SKM-1 (cell line): ENCODE results near the gene KAZN.

Experiments used
- DNase-seq: peaks from one replicate; lab custom pipeline; 2025; ENCODE audit not compliant: unreplicated experiment; lab: John Stamatoyannopoulos, UW

KAZN gene

DNA sequence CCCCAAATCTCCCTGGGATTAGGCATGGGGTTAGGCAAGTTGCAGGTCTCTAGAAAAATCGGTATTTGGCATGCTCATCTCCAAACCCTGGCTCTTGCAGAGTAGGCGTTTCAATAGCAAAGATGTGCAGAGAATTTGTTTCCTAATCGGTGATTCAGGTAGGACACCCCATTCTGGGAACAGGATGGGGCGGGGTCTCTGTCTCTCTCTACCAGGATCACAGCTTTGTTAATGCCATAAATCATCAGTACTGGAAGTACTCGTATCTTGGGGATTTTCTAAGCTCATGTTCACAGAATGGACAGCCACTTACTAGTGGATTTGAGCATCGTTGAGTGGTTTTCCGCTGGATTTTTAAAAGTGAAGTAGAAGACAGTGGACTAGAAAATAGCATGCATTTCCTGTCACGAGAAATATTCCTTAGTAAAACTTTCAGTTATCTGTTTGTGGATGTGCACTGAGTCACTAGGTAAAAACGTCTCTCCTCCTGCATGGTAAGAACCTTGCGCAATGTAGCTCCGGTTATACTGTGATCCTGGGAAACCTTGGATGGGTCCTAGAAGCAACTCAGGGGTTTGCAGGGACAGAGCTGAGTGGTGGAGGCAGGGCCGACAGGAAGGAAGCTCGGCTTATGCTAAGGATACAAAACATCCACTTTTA is 560.2 kb downstream of the KAZN start:
- no peak for DNase-seq

DNA sequence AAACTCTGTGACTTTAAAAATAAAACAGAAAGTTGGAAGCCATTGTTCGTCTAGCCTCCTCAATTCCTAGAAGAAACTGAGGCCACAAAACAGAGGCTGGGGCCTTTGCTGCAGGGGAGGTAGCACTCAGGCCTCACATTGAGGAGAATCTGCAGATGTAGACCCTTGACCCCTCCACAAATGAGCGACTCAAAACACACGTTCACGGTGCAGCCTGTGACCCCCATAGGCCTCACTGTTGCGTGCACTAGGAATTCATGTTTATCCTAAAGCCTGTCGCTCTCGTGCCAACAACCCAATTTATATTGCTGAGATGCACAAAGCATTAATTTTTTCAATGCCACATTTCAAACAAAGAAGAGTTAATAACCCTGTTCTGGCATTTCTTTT is 560.7 kb downstream of the KAZN start:
- no peak for DNase-seq

GRCh38 chr1:15160626-15161025 is 562.1 kb downstream of the KAZN start:
- DNase-seq = no peak

GRCh38 chr1:15167386-15167785 is 568.9 kb downstream of the KAZN start:
- no peak for DNase-seq
